22Rv1 (cell line): ENCODE measurements around the gene ROPN1.
A peak's percentile ranks its signal among the peaks of the same experiment; 100 is the strongest.

ENCODE experiments used
- H3K27ac ChIP-seq: fragments of 450-650 bp; 2 replicates; pipeline ENCODE4 v1.5.1; 2017
- CTCF ChIP-seq: fragments of 450-650 bp; IDR thresholded peaks from 2 replicates; pipeline ENCODE4 v1.5.1; 2017; ENCODE audit warnings: mild to moderate bottlenecking
- ZFX ChIP-seq: fragments of 450-650 bp; IDR thresholded peaks from 2 replicates; pipeline ENCODE4 v1.6.1; 2017; ENCODE audit warnings: antibody characterized with exemption, borderline replicate concordance

Gene ROPN1

DNA sequence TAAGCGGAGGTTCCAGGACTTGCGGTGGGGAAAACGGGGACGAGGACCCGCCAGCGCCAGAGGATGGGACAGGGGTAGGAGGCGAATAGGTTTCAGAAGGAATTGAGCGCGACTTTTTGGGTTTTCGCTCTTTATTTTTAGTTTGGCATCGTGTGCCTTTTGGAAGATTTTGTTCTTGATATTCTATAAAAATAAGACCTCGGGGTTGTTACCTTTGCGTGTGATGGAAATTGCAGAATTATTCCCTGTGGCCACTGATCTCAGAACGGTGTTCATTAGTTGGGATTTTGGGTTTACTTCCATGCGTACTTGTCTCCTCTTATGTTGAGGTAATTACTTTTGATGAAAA, 30.4 kb downstream of the ROPN1 start:
- no peak for TF ChIP-seq CTCF
- TF ChIP-seq ZFX, result no peak

GRCh38 chr3:123960781-123961507, 31.0 kb downstream of the ROPN1 start, which contains the start of gene CCDC14:
CCDC14 (minus strand) TSS chr3:123961229; CDS start chr3:123961173, 56 bp downstream.
- H3K27ac ChIP-seq, result peak within 1 kb of the TSS; percentile 94
- TF ChIP-seq ZFX, result no peak

More for the DNA sequence above, 30.4 kb downstream of the ROPN1 start:
- H3K27ac ChIP-seq, result peak overlapping the region; percentile 94

DNA sequence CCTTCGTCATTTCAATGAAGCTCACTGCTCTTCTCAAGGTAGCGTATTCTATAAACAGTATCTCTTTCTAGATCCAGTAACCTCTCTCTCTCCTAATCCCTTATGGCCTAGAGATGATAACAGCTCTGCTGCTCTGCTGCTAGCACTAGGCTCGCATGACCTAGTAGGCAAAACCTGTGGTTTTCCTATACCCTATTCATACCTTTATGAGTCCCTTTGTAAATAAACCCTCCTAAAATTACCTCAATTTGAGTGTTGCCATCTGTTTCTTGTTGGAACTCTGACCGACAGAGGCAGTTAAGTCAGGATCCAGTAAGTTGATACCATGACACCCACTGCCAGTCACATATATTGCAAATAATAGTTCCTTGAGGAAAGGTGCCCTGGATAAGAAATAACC, 38.2 kb downstream of the ROPN1 start:
- no peak overlapping the region for H3K27ac ChIP-seq
- TF ChIP-seq ZFX (no peak), CTCF (no peak)

GRCh38 chr3:123952844-123953520, 38.9 kb downstream of the ROPN1 start:
- TF ChIP-seq ZFX (no peak), CTCF (no peak)
- H3K27ac ChIP-seq, result no peak overlapping the region

DNA sequence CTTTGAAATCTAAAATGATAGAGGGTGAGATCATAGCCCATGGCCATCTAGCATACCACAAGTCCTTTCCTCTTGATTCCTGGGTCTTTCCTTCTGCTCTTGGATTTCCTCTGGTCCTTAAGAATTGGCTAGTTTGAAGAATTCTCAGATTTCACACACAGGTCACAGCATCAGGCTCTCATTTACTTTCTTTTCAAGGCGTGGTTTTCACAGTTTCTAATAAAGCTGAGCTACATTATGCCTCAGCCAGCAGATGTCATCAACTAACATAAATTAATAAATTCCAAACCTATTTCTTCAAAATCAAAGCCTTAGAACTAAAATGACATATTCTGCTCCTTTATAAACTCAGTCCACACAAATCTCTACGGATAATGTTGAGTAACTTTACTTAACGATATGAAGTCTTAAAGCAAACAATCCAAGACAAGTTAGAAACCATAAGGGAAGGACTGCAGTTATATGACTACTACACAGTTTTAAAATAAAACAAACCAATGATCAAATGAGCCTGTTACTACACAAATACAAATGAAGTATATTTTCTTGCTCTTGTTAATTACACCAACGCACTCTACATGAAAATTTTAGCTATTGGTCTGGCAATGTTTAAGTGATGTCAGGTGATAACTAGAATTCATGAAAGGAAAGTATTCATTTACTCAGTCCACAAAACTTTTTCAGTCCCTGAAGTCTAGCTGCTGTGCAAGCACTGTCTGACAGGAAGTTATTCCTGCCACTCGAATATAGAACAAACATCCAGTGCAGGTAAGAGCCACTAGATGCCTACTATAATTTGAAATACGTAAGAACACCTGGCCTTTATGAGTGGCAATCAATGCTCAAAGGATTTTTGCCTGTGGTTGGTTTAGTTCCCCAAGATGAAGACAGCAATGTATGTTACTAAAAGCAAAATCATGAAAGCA, 40.1 kb downstream of the ROPN1 start:
- TF ChIP-seq CTCF (no peak), ZFX (no peak)
- no peak overlapping the region for H3K27ac ChIP-seq

DNA sequence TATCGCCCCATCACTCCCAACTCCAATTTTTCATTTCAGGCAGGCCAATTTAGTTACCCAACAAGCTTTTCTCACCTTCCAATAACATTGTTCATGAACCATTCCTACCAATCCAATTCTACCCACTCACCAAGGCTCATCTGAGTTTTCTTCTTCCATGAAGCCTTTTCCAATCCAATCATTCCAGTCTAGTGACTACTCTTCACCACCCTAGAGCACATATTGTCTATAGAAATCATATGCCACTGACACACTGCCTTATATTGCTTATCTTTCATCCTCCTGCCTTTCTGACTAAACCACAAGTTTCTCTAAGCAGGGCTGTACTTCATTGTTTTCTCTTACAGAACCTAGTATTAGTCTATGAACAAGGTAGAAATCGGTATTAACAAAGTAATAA, 42.3 kb downstream of the ROPN1 start:
- TF ChIP-seq ZFX, result no peak
- no peak for TF ChIP-seq CTCF
- H3K27ac ChIP-seq, result no peak overlapping the region

- no peak overlapping the region for H3K27ac ChIP-seq
- no peak for TF ChIP-seq CTCF
Measured at GRCh38 chr3:123948449-123948848, 43.5 kb downstream of the ROPN1 start.
